ENCODE results near the gene CLEC17A. TPM values are rescaled to one million over a fixed set of nuclear protein-coding genes. Genes with fewer than 3 reads are reported as not detected.
A peak's percentile ranks its signal among the peaks of the same experiment; 100 is the strongest.

CLEC17A gene
- total and polyA plus RNA-seq, 2 of the 8 experiments (the other 6 are each of a cell fraction or from before 2014, with no cell fraction given), result not detected

GRCh38 chr19:14570864-14571527 lies 11.9 kb upstream of the CLEC17A start:
- peak overlapping the region; percentile 90; the same call in 1 of the 2 replicates for H2BK5ac ChIP-seq (ENCODE audit: low read depth, low read length)
- H3K4me2 ChIP-seq (ENCODE audit: insufficient read depth in 1 of 2, low read depth in 2 of 2, low read length in 2 of 2), result peak overlapping the region; percentile 57 to 91
- DNase-seq (ENCODE audit: low read depth in 1 of 2, low spot score in 2 of 2) (no peak), FAIRE-seq (no peak)
- no peaks in the 10 kb centered on the region for H3K9me3 ChIP-seq (ENCODE audit: insufficient read depth in 2 of 2, low read depth in 1 of 2, low read length in 1 of 2)
- H2AK5ac ChIP-seq (ENCODE audit: low read depth, low read length), result no peak overlapping the region
- no peak overlapping the region for H2AFZ ChIP-seq (ENCODE audit: low read length)
- H2BK12ac ChIP-seq (ENCODE audit: low read depth, low read length), result no peak overlapping the region
- H3K79me1 ChIP-seq (ENCODE audit: low read depth, low read length), result no peaks in the 10 kb centered on the region; the same call in none of the 2 replicates
- peaks cover 0 to 4% (median 2%) of the 10 kb centered on the region in 4 experiments; a peak in 3 of 7 replicates for H3K4me1 ChIP-seq (replicated peaks in 1 of 4; ENCODE audit: control insufficient read depth in 3 of 4, insufficient read depth in 4 of 4, low read length in 3 of 4)
- H3K23ac ChIP-seq (ENCODE audit: insufficient read length), result no peak overlapping the region
- H3K27ac ChIP-seq (ENCODE audit: low read depth, low read length), result no peak overlapping the region
- H4K91ac ChIP-seq (replicated peaks; ENCODE audit: insufficient read length, low read length), result no peak overlapping the region
- no peak for TF ChIP-seq CBX8 (IDR thresholded peaks at IDR 0.05; ENCODE audit: borderline replicate concordance, low read depth, low read length)
- no peak for TF ChIP-seq ATF2 (IDR thresholded peaks at IDR 0.05; ENCODE audit: low read length)
- no peak for TF ChIP-seq CTBP2 (IDR thresholded peaks at IDR 0.05; ENCODE audit: borderline replicate concordance, insufficient read depth, insufficient read length, low read length)
- peak; percentile 69; the same call in 1 of the 2 replicates for TF ChIP-seq KDM1A (IDR thresholded peaks at IDR 0.05; ENCODE audit: borderline replicate concordance, low read length)
- H4K20me1 ChIP-seq (replicated peaks in 1 of 2; ENCODE audit: control insufficient read depth in 1 of 2, insufficient read depth in 2 of 2, low read length in 2 of 2), result peaks cover 0 to 10% of the 10 kb centered on the region in 2 experiments
- POLR2A ChIA-PET (ENCODE audit: partially characterized antibody), result interaction anchor here (1.0 to 1.9 kb wide), 3 partner anchors 14 to 119 kb away, joined by 4 to 14 read pairs (median 4); partner anchors contain the start of gene ZNF333
- H4K8ac ChIP-seq (ENCODE audit: extremely low read depth, insufficient read depth, low read length), result peak overlapping the region; percentile 80
- no peaks in the 10 kb centered on the region; the same call in 1 of the 2 replicates for H3K23me2 ChIP-seq (ENCODE audit: low read depth, low read length)
- peaks cover 0 to 3% (median 2%) of the 10 kb centered on the region in 4 experiments; a peak in 2 of 8 replicates for H3K36me3 ChIP-seq (ENCODE audit: control insufficient read depth in 2 of 4, insufficient read depth in 4 of 4, low read length in 3 of 4)
- WGBS, 2 experiments (ENCODE audit: extremely low coverage in 1 of 2, insufficient coverage in 1 of 2, insufficient read length in 1 of 2, insufficient replicate concordance in 2 of 2, low coverage in 1 of 2, low lambda C conversion rate in 2 of 2, missing lambda C conversion rate in 1 of 2), result 61% methylated on average over 22 of the region's 22 CpGs; no CpG with 5 or more reads in 1 of the 2 experiments
- no peak overlapping the region for H4K5ac ChIP-seq (ENCODE audit: insufficient read length, low read depth, low read length)
- H3K79me2 ChIP-seq (ENCODE audit: control insufficient read depth in 1 of 2, insufficient read depth in 2 of 2, low read length in 2 of 2), result peaks cover 0 to 19% of the 10 kb centered on the region in 2 experiments; a peak in 2 of 4 replicates
- peak overlapping the region; percentile 89 for H3K56ac ChIP-seq (replicated peaks; ENCODE audit: insufficient read length, low read depth, low read length)
- H3K14ac ChIP-seq (ENCODE audit: insufficient read length), result no peak overlapping the region
- no peak overlapping the region for H2BK20ac ChIP-seq (ENCODE audit: low read length)
- H3K27me3 ChIP-seq (replicated peaks in 1 of 4; ENCODE audit: control insufficient read depth in 3 of 4, extremely low read depth in 1 of 4, insufficient read depth in 3 of 4, low read length in 3 of 4), result no peaks in the 10 kb centered on the region
- CTCF ChIA-PET (ENCODE audit: partially characterized antibody), result interaction anchor here (0.6 to 10.8 kb wide), 10 partner anchors 9 to 660 kb away, joined by 3 to 149 read pairs (median 4); partner anchors contain the start of gene ZNF333
- no peak overlapping the region for H2BK15ac ChIP-seq (ENCODE audit: low read length)
- no peak overlapping the region for H3K18ac ChIP-seq (ENCODE audit: extremely low read depth, low read length)
- peak overlapping the region in 3 of 4 experiments; percentile 76 to 82 (median 77); a peak in 5 of 7 replicates for H3K9ac ChIP-seq (replicated peaks in 1 of 4; ENCODE audit: extremely low read depth in 1 of 4, low read depth in 3 of 4, low read length in 3 of 4)
- H3K4ac ChIP-seq (replicated peaks; ENCODE audit: insufficient read length, low read depth, low read length), result no peak overlapping the region
- no peak overlapping the region for H2BK120ac ChIP-seq (replicated peaks; ENCODE audit: low read depth, low read length)
- H3K4me3 ChIP-seq (ENCODE audit: extremely low read depth in 1 of 4, insufficient read depth in 2 of 4, low read depth in 3 of 4, low read length in 4 of 4), result peak overlapping the region; percentile 50 to 98 (median 89)
